Activated CD8-positive, alpha-beta memory T cell treated with anti-CD3 and anti-CD28 coated beads, Interleukin-2, amount 50 U/mL, for 24 hours (primary cell): ENCODE results near the gene FOXI3.
"Not testable (repeated sequence)": the region's sequence is repeated elsewhere in the genome, so short reads cannot be mapped to it uniquely, and the experiment has no call there.

ENCODE experiments used
- DNase-seq: peaks from one replicate; pipeline ENCODE4 v3.0.0-alpha.2; 2020; ENCODE audit errors: extremely low read depth

The FOXI3 gene

DNA sequence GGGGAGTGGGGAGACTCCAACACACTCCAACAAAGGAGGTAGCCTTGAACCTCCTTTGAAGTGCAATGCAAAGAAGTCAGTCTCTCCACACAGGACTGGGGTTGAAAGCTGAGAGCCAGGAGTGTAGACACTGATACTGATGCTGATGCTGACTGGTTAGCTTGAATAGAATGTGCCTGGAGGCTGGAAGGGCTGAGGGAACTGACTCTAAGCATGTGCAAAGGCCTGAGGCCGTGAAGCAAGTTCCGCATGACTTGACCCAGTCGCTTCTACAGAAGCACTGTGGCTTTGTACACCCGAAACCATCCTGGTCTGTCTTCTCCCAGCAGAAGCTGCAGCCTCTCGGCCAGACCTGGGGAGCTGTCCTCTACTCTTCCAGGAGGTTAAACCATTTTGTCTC is 10.4 kb downstream of the FOXI3 start:
- no peak for DNase-seq

DNA sequence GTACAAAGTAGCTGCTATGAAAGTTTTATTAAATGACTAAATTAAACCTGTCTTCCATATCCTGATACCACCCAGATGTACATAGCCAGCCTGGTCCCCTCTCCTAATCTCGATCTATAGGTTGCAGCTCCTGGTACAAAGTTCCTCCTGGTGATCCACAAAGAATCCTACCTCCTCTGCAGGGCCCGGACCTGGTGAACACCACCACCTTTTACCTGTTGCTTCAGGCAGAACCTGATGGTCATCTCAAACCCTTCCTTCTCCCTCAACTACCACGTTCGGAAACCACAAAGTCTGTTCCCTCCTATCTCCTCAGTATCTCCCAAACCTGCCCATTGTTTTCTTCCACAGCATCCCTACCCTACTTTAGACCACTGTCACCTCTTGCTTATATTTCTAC is 15.5 kb downstream of the FOXI3 start:
- no peak for DNase-seq

- DNase-seq: no peak
These were observed 22.6 kb downstream of the FOXI3 start for GRCh38 chr2:88429929-88430328.

- no peak for DNase-seq
These were observed 28.8 kb downstream of the FOXI3 start for GRCh38 chr2:88423733-88424132.

- DNase-seq: not testable (repeated sequence)
These were observed 33.4 kb downstream of the FOXI3 start for GRCh38 chr2:88419051-88419450.

DNA sequence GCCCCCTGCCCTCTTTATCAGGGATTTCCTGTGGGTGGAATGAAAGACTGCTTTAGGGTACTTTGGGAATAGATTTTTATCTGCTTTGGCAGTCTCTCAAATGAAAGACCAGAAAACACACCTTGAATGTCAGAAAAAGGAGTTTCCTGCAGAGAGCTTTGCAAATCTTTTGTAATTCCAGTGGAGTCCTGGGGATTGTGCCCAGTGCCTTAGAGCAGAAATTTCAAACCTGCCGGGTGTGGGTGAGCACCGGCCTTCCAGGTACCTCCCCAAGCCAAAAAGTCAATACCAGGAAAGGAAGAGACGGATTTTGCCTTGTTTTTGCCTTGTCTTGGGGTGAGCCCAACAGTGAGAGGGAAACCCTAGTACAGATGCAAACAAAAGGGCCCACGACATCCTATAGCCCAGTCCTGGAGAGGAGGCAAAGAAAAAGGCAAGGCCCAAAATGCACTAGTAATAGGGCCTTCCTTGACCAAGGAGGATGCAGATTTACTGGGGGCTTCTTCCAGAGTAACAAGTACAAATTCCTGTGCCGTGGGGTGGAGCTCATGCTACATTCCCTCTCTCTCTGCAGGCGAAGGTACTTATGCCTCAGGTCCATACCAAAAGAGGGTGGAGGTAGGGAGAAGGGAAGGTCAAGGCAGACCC is 36.4 kb downstream of the FOXI3 start:
- DNase-seq: no peak

GRCh38 chr2:88408870-88409269 is 43.6 kb downstream of the FOXI3 start:
- DNase-seq: not testable (repeated sequence)

DNA sequence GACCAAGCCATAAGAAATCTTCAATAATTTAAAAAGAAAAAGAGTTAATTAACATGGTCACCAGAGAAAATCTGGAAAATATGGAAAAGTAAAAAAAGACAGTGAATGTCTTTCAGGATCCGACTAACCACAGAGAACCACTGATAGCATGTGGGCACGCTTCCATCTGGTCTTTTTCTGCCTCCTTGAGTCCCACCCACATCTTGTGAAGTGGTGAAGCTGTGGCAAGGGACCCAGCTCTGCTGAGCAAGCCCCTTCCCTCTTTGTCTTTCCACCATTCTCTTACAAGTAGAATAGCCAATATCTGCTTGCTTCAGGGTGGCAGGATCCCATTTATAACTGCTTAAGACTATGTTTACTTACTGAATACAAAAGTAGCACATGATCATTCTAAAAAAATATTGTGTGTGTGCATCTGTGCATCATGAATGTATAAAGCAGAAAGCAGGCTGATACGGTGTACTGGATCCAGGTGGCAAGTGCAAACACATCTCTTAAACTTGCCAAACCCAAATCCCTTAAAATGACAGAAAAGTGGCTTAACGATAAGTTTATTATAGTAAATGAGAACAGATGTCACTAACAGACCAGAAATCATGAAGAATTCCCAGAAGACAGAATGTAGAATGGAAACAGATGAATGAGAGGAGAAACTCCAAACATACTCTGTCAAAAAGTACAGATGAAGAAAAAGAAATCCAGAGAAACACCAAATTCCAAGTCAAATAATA is 52.3 kb downstream of the FOXI3 start:
- DNase-seq: no peak

GRCh38 chr2:88398180-88398579 is 54.3 kb downstream of the FOXI3 start:
- DNase-seq: no peak
